Activated T-helper 1 cell treated with Interleukin-2 at 50 U/mL for 16 hours (primary cell): ENCODE data around the gene TPTE2.
"Not testable (repeated sequence)": the region's sequence is repeated elsewhere in the genome, so short reads cannot be mapped to it uniquely, and the experiment has no call there.

Experiments
- DNase-seq: peaks from one replicate; pipeline ENCODE4 v3.0.0-alpha.2; 2020; ENCODE audit warnings: low read depth

Gene TPTE2

GRCh38 chr13:19567820-19568534 is 6.6 kb upstream of the TPTE2 start:
- DNase-seq = no peak

DNA sequence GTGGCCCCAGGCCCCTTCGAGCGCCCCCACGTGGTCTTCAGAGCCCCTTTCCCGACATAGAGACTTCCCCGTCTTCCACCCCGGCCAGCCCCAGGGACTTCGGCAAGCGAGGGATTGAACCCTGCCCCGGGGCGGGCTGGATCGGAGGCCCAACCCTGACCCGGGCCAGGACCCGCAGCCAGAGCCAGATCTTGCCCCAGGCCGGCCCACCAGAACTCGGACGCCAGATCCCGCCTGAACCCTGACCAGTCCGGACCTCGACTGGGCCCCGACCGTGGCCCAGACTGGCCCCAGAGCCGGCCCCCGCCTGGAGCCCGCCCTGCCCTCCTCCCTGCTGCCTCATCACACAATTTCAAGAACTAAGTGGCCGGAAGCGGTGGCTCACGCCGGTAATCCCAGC is 253 bp upstream of the TPTE2 start:
- DNase-seq = no peak

DNA sequence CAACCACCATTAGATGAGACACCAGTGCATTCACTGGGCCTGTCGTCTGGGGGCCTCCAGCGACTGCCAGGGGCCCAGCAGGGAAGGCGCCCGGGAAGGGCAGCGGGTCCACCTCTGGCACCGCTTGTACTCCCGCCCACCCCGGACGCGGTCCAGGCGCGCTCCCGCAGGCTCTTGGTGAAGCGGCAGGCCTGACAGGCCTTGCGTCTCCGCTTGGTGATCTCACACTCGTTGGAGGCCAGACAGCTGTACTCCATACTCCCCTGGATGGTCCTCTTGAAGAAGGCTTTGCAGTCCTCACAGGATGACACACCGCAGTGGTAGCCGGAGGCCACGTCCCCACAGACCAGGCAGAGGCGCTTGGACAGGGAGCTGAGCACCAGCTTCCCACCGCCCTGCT is 660 bp downstream of the TPTE2 start:
- not testable (repeated sequence) for DNase-seq

GRCh38 chr13:19559739-19560138 is 1.6 kb downstream of the TPTE2 start:
- not testable (repeated sequence) for DNase-seq

DNA sequence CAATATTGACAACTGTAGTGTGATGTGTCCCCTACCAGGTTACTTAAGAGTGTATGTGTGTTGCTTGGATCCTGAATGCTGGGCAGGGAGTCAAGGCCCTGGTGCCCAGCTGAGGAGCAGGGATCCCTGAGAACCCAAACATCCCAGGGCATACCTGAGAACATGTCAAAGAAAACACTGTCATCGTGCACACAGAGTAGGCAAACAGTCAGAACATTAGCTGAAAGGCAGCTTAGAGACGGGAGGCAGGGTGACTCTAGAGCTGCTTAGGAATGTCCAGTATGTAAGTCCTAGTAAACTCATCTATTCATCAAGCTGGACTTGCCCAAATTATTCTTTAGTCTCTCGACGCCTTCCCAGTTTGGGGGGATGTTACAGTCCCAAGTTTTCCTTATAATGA is 4.0 kb downstream of the TPTE2 start:
- not testable (repeated sequence) for DNase-seq

DNA sequence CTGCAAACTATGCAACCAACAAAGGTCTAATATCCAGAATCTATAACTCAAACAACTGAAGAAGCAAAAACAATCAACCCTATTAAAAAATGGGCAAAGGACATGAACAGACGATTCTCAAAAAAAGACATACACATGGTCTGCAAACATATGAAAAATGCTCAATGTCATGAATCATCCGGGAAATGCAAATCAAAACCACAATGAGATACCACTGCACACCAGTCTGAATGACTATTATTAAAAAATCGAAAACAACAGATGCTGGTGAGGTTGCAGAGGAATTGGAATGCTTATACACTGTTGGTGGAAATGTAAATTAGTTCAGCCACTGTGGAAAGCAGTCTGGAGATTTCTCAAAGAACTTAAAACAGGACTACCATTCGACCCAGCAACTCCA is 12.1 kb downstream of the TPTE2 start:
- not testable (repeated sequence) for DNase-seq

DNA sequence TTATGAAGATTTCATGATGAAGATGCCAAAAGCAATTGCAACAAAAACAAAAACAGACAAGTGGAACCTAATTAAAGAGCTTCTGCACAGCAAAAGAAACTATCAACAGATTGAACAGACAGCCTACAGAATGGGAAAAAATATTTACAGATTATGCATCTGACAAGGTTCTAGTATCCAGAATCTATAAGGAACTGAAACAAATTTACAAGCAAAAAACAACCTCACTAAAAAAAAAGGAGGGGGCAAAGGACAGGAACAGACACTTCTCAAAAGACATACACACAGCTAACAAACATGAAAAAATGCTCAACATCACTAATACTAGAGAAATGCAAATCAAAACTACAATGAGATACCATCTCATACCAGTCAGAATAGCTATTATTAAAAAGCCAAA is 35.7 kb downstream of the TPTE2 start:
- DNase-seq = not testable (repeated sequence)

- no peak for DNase-seq
These were observed 42.3 kb downstream of the TPTE2 start for GRCh38 chr13:19519049-19519448.

DNA sequence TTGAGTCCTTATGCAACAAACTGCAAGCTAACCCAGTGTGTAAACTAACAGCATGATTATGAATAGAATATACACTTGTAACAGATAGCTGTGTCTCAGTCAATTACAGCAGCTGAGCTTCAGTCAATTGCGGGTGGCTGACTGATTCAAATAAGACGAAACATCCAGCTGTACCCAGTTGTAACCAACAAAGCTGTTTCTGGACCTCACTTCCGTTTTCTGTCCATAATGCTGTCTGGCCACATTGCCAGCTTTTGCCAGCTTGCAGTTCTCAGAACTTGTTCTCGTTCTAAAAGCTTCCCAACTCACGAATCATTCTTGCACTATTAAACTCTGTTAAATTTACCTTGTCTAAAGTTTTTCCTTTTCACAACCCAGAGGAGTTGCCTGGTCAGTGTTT is 53.7 kb downstream of the TPTE2 start:
- DNase-seq = not testable (repeated sequence)

- not testable (repeated sequence) for DNase-seq
These were observed 101.2 kb downstream of the TPTE2 start for GRCh38 chr13:19460126-19460525.

GRCh38 chr13:19439056-19439686 is 122.2 kb downstream of the TPTE2 start:
- DNase-seq = not testable (repeated sequence)

DNA sequence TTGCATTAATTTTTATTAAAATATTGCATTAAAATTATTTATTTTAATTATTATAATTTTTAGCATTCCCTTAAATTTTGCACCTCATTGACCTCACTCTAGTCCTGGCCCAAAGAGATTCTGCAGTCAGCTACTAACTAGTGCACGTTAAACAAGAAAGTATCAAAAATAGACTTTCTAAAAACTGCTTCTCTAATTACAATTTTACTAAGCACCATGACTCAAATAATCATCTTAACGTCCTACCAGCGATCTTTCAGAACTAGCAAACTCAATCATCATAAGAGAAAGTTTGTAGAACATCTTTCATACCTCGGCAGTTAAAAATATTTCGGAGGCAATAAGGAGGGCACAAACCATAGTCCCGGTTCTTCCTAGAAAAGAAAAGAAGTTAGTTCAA is 123.6 kb downstream of the TPTE2 start:
- not testable (repeated sequence) for DNase-seq

DNA sequence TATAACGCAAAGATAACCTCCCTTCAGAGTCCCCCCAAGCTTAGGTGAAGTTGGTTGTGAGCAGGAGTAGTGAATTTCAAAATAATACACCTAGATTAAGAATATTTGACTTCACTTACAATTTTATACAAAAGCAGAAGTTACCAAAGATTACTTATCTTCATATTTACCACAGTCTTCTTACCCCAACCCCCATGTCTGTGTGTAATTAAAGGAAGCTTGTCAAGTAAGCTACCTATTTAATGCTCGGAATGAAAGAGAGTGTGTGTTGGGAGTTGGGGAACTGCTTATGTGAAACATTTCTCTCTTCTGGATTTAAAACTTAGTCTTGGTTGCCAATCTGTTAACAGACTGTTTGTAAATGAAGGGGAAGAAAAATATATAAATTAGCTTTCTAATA is 139.1 kb downstream of the TPTE2 start:
- not testable (repeated sequence) for DNase-seq

DNA sequence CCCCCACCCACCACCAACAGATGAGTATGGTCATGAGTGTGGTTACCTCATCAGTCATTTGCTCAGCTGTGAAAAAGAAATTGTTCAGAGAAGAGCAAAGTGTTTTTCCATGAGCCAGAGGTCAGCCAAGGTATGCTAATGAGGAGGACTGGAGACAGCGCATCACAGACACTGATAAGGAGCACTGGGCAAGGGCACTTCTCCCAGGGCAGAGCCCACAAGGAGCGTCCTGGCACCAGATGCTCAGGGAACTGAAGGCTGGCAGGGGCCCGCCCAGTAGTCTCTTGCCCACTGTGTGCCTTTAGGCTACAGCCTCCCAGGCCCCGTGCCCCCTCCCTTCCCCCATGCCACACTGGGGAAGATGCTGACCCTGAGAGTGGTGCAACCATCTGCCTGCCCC is 148.8 kb downstream of the TPTE2 start:
- not testable (repeated sequence) for DNase-seq

- DNase-seq = not testable (repeated sequence)
These were observed 178.4 kb downstream of the TPTE2 start for GRCh38 chr13:19382746-19383511.

GRCh38 chr13:19382111-19382510 is 179.2 kb downstream of the TPTE2 start:
- no peak for DNase-seq
